NCI-H2081 treated with DMSO at 0.1 percent for 48 hours (cell line): Measurements from ENCODE around the gene ACP3.

Experiments
- DNase-seq: peaks from one replicate; lab custom pipeline; 2025; lab: John Stamatoyannopoulos, UW

The ACP3 gene

GRCh38 chr3:132315851-132316250 is 1.4 kb upstream of the ACP3 start:
- DNase-seq, result no peak

DNA sequence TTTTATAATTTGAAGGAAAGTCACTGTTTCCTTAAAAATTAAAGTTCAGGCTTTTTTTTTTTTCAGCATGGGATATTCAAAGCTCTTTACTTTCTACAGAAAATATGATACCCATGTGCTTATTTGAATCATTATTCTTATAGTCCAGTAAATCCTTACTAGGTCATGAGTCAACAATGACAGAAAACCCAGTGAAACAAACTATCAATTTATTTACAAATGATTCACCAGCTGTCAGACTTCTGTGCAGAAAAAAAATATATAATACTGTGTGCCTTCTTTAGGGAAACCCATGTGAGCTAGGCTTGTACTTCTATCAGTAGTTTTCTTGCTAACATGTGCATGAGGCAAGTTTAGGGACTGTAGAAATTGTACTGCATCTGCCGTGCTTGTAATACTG is 1.2 kb downstream of the ACP3 start:
- DNase-seq, result no peak

DNA sequence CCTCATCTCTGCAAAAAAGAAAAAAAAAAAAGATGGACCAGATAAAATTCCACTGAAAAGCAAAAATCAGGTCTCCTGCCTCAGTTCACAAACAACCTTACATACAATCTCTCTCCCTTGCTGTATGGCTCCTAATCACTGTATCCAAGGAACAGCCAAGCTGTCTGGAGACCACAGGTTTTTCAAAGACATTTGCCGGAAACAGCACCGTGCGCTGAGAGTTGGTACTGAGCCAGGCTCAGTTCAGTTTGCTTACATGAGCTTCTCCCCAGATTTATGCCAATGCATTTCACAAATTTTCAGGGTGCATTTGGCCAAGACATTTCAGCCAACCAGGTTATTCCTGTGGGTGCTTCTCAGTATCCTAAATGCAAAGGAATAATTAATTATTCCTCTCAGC is 4.1 kb downstream of the ACP3 start:
- DNase-seq, result no peak

DNA sequence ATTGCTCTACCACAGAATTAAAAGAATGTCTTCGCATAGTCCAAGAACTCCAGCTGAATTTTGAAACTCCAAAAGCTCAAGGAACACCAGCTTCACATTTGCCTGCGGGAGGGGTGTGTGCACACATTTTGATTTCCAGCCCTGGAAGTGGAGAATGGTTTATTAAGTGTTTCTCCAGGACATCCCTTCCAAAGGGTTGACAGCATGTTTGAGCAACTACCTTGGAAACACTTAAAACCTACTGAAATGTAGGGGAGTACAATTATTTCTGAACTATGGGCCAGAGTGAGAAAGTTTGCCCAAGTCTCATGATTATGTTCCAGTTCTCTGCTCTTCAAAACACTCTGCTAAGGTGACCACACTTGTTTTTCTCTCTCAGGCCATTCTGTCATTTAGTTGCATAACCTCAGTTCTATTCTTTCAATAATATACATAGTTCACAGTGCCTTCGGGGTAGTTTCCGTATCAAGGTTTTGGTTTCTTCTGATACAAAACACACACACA is 7.9 kb downstream of the ACP3 start:
- no peak for DNase-seq

DNA sequence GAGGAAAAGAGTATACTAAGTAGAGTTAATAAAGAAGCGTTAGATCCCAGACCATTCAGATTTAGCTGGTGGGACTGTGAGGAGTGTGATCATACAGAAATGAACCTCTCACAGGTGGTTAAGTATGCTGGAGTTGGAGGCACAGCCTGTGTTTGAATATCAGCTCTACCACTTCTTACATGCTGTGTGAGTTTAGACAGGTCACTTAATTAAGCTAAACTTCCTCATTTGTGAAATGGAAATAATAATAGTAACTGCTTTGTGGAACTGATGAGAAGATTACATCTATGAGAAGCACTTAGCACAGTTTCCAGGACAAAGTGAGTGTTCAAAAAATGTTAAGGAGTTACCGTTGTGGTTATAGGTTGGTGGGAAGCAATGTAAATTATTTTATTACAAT is 8.4 kb downstream of the ACP3 start:
- DNase-seq, result no peak

- no peak for DNase-seq
Measured at GRCh38 chr3:132326251-132326650, 9.0 kb downstream of the ACP3 start.

DNA sequence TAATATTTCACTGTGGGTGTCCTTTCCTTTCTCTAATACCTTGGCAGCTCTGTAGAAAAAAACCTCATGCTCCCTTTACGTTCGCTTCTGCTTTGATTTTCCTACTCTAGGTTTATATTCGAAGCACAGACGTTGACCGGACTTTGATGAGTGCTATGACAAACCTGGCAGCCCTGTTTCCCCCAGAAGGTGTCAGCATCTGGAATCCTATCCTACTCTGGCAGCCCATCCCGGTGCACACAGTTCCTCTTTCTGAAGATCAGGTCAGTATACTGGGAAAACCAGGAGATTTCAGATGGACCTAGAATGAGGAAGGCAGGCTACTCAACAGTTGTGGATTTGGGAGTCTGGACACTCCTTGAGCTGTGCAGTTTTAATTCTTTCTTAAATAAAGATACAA is 14.9 kb downstream of the ACP3 start:
- DNase-seq, result no peak

DNA sequence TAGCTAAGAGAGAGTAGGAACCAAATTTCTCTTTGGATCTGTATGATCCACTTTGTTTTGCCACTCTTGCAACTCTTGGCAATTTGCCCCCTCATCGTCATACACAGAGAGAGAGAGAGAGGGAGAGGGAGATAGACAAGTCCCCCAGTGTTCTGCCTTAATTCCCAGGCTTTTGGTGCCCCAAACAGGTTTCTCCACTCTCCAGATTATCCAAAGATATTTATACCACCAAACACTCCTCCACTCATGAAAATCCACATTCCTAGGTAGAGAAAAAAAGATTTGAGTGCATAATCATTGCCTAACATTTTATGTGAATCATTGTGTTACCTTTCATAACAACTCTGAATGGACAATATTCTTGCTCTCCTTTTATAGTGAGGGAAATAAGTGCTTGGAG is 15.3 kb downstream of the ACP3 start:
- DNase-seq, result no peak

- DNase-seq, result no peak
Measured at GRCh38 chr3:132341746-132342145, 24.5 kb downstream of the ACP3 start.

DNA sequence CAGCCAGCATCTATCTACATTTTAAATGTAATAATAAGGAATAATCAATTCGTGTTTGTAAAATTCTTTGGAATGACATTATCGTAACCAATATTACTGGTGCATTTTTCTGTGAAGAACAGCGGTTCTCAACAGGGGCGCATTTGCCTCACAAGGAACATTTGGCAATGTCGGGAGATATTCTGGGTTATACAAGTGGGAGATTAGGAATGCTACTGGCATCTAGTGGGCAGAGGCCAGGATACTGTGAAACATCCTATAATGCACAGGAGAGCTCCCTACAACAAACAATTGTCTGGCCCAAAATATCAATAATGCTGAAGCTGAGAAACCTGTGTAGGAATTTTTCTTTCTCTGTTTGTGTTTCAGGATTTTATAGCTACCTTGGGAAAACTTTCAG is 25.0 kb downstream of the ACP3 start:
- no peak for DNase-seq

GRCh38 chr3:132342610-132343009 is 25.4 kb downstream of the ACP3 start:
- DNase-seq, result no peak

- peak; percentile 12 for DNase-seq
Measured at GRCh38 chr3:132343018-132343612, 25.9 kb downstream of the ACP3 start.

DNA sequence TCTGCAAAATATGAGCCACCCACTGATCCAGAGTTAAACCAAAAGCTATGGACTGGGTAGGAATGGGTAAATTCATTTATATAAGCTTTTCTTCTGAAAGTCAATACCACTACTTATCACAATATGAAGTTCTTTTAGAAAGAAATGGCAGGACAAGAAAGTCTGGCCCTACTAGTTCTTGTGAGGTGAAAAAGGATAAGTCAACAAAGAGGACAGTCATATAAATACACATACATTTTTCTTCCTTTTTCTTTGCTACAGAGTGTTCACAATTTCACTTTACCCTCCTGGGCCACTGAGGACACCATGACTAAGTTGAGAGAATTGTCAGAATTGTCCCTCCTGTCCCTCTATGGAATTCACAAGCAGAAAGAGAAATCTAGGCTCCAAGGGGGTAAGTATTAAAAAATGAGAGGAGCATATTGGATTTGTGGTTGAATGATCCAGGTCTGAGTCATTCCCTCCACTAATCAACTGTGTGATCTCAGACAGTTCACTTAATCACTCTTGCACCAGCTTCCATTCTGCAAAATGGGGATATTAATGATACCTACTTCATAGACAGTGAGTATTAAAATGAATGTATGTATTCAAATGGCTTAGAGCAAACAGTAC is 27.6 kb downstream of the ACP3 start:
- DNase-seq, result no peak

DNA sequence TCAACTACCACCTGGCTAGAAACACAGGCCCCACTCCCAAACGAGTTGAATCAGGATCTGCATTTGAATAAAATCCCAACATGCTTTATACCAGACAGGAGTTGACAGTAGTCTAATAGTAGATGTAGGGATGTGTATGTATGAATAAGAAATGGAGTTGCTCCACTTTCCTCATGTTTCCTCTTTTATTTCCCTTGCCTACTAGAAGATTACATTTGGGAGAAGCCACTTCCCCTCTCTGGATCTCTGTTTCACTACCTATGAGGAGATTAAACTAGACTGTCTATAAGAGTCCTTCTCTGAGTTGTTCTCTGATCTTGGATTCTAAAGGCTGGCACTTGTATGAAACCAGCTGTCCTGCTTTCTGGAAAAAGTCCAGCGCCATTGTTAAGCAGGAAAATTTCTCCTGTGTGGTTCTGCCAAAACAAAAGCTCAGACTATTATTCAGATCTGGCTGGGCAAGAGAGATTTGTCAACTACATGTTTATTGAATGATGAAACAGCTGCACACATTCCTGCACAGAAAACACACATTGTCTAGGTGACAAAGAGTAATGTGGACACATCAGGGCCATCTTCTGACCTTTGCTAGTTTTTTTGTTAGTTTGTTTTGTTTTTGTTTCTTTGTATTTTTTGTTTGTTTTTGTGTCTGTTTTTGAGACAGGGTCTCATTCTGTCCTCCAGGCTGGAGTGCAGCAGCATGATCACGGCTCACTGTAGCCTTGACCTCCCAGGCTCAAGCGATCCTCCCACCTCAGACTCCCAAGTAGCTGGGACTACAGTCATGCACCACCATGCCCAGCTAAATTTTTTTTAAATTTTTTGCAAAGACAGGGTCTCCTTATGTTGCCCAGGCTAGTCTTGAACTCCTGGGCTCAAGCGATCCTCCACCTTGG is 29.9 kb downstream of the ACP3 start:
- no peak for DNase-seq

DNA sequence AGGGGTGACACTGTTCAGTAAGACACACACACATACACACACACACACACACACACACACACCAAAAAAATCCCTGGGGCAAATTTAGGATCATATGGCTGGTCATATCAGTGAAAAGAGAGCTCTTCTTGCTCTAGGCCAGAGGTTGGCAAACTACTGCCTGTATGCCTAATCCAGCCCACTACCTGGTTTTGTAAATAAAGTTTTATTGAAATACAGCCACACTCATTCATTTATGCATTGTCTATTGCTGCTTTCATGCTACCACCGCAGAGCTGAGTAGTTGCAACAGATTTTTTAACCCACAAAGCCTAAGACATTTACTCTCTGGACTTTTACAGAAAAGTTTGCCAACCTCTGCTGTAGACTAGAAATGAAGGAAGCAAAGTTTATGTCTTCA is 30.6 kb downstream of the ACP3 start:
- DNase-seq, result no peak

DNA sequence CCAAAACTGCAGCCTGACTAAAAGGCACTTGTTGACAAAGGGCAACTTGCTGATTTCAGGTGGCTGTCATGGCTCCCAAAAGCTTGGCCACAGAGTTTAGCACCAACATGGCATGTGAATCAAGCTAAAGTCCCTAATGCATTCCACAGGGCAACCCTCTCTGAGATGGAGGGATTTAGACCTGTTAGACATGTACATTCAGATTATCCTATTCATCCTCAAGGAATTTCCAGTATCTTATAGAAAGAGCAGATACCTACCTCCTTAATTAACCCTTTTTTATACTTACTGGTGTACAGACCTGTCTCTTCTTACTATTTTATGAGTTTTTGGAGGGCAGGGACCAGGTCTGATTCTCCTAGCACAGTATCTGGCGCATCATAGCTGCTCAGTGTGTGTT is 31.3 kb downstream of the ACP3 start:
- no peak for DNase-seq

DNA sequence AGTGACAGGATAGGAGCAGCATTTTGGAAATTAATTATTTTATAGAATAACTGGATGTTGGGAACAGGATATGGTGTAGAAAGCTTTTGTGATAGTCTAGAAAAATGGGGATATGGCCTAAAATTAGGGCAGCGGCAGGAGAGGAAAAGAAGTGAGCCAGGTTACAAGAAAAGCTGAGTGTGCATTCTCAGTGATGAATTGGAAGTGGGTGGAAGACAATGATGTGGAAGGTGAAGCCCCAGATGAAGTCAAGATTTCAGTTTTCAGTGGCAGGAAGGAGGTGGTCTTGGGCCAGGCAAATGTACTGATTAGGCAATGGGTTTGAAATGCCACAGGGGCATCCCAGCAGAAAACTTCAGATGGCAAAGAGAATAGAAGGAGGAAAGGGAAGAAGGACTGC is 33.6 kb downstream of the ACP3 start:
- DNase-seq, result no peak

GRCh38 chr3:132351222-132351806 is 34.1 kb downstream of the ACP3 start:
- no peak for DNase-seq

GRCh38 chr3:132352556-132353143 is 35.4 kb downstream of the ACP3 start:
- DNase-seq, result peak; percentile 58

DNA sequence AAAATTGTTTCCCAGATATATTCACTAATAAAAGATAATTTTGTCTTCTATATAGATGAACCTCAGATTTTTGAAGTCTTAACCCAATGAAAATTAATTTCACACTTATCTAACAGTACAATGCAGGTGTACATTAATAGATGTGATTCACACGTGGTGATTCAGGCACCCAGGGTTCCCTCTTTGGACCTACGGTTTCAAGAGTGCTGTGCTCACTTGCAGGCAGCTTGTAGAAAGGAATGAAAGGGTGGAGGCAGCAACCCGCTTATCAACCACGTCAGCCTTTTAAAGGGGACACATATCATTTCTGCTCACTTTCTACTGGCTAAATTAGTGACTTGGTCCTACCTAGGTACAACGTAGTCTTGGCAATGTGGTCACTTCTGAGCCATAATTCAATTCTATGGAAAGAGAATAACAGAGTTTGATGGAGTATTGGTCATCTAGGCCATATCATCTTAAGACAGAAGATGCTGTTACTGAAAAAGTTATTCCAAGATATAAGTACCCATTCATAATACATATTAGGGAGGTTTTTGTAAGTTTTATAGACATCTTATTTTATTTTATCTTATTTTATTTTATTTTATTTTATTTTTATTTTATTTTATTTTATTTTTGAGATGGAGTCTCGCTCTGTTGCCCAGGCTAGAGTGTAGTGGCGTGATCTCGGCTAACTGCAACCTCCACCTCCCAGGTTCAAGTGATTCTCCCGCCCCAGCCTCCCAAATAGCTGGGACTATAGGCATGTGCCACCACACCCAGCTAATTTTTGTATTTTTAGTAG is 37.9 kb downstream of the ACP3 start:
- DNase-seq, result no peak

- DNase-seq, result no peak
Measured at GRCh38 chr3:132356568-132356967, 39.4 kb downstream of the ACP3 start.

DNA sequence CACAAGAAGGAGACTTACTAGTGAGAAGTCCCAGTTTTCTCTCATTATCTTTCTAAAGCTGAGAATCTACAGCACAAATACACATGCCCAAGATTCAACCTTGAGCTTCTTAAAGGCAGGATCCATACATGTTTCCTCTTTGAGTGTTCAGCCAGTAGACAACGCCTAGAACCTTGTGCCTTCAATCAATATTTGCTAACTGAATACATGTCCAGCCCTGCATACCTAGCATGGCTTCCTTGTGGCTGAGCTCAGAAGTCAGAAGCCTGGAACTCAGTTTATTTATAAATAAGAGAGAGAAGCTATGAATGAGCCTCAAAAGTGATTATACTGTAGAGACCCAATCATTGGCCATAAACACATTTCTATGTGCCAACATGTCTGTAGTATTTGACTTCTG is 43.5 kb downstream of the ACP3 start:
- no peak for DNase-seq
